GM19463 (cell line): ENCODE data around the gene ACOT6.
"Not testable (repeated sequence)": the region's sequence is repeated elsewhere in the genome, so short reads cannot be mapped to it uniquely, and the experiment has no call there.

Experiments used
- ATAC-seq: cut with Tn5 transposase; IDR thresholded peaks from one replicate; pipeline ENCODE4 v1.9.1; 2021; ENCODE audit warnings: mild to moderate bottlenecking, moderate library complexity; ENCODE audit not compliant: unreplicated experiment

ACOT6 gene

DNA sequence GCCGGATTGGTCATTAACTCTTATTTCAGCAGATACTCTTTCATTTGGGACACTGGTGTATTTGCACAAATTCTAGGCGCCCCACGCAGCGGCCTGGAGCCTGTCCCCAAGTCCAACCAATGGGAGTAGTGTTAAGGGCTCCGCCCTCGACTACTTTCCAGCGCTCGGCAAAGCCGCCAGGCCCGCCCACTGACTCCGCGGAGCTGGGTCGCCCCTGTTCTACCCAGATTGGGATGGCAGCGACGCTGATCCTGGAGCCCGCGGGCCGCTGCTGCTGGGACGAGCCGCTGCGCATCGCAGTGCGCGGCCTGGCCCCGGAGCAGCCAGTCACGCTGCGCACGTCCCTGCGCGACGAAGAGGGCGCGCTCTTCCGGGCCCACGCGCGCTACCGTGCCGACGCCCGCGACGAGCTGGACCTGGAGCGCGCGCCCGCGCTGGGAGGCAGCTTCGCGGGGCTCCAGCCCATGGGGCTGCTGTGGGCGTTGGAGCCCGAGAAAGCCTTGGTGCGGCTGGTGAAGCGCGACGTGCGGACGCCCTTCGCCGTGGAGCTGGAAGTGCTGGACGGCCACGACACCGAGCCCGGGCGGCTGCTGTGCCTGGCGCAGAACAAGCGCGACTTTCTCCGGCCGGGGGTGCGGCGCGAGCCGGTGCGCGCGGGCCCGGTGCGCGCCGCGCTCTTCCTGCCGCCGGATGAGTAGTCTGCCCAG is at the start of gene ACOT6:
Gene ACOT6, plus strand, starts transcription at position 179 of the 707 bp plus-strand sequence. Its CDS starts 55 bp downstream, at position 234.
- peak; percentile 82 for ATAC-seq

GRCh38 chr14:73562696-73563095 is 49.6 kb upstream of the ACOT6 start:
- not testable (repeated sequence) for ATAC-seq

DNA sequence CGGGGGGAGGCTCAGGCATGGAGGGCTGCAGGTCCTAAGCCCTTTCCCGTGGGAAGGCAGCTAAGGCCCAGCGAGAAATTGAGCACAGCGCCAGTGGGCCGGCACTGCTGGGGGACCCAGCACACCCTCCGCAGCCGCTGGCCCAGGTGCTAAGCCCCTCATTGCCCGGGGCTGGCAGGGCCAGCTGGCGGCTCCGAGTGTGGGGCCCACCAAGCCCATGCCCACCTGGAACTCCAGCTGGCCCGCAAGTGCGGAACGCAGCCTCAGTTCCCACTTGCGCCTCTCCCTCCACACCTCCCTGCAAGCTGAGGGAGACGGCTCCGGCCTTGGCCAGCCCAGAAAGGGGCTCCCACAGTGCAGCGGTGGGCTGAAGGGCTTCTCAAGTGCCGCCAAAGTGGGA is 45.9 kb upstream of the ACOT6 start:
- not testable (repeated sequence) for ATAC-seq

DNA sequence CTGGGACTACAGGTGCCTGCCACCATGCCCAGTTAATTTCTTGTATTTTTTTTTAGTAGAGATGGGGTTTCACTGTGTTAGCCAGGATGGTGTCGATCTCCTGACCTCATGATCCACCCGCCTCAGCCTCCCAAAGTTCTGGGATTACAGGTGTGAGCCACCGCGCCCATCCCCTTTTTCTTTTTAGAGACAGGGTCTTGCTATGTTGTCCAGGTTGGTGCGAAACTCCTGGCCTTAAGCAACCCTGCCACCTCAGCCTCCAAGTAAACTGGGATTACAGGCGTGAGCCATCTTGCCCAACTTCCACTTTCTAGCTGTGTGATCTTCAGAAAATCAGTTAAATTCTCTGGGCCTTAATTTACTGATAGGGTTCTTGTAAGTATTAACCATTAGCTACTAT is 45.4 kb upstream of the ACOT6 start:
- ATAC-seq: not testable (repeated sequence)

DNA sequence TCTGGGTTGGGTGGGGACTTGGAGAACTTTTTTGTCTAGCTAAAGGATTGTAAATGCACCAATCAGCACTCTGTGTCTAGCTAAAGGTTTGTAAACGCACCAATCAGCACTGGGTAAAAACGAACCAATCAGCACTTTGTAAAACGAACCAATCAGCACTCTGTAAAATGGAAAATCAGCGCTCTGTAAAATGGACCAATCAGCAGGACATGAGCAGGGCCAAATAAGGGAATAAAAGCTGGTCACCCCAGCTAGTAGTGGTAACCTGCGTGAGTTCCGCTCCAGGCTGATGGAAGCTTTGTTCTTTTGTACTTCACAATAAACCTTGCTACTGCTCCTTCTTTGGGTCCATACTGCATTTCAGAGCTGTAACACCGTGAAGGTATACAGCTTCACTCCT is 45.0 kb upstream of the ACOT6 start:
- no peak for ATAC-seq

GRCh38 chr14:73567951-73568885 is 44.1 kb upstream of the ACOT6 start:
- no peak for ATAC-seq

DNA sequence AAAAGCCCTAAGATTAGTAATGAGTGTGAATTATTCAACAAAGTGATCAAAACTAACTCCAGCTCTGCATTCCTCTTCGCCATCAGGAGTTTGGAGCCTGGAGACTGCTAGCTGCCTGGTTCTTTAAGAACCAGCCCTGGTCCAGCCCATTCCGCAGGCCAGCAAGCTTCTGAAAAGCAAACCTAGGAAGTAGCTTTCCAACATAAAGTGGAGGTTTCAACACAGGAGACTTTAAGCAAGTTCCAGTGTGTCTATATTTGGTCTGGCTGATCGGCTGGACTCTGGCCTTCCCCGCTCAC is 43.5 kb upstream of the ACOT6 start:
- not testable (repeated sequence) for ATAC-seq

DNA sequence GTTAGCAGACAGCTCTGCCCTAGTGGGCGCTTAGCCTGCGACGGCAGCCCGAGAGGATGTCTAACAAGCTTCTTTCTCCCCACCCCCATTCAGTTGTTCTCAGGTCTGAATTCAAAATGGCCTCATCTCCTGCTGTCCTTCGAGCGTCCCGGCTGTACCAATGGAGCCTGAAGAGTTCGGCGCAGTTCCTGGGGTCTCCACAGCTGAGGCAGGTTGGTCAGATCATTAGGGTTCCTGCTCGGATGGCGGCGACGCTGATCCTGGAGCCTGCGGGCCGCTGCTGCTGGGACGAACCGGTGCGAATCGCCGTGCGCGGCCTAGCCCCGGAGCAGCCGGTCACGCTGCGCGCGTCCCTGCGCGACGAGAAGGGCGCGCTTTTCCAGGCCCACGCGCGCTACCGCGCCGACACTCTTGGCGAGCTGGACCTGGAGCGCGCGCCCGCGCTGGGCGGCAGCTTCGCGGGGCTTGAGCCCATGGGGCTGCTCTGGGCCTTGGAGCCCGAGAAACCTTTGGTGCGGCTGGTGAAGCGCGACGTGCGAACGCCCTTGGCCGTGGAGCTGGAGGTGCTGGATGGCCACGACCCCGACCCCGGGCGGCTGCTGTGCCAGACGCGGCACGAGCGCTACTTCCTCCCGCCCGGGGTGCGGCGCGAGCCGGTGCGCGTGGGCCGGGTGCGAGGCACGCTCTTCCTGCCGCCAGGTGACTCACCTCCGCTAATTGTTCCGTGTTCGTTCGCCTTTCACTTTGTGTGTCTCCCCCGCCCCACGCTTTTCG is 42.9 kb upstream of the ACOT6 start, which contains the start of gene ACOT2:
Gene ACOT2, plus strand, starts transcription at position 29 of the 774 bp plus-strand sequence. Its CDS starts 28 bp downstream, at position 57.
- ATAC-seq: peak; percentile 63

GRCh38 chr14:73570913-73571312 is 41.4 kb upstream of the ACOT6 start:
- not testable (repeated sequence) for ATAC-seq

- ATAC-seq: not testable (repeated sequence)
Observed at GRCh38 chr14:73573034-73573433, 39.3 kb upstream of the ACOT6 start.

DNA sequence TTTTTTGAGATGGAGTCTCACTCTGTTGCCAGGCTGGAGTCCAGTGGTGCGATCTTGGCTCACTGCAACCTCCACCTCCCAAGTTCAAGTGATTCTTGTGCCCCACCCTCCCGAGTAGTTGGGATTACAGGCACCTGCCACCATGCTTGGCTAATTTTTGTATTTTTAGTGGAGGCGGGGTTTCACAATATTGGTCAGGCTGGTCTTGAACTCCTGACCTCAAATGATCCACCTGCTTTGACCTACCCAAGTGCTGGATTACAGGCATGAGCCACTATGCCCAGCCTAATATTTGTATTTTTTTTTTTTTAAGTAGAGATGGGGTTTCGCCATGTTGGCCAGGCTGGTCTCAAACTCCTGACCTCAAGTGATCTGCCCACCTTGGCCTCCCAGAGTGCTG is 38.6 kb upstream of the ACOT6 start:
- not testable (repeated sequence) for ATAC-seq

DNA sequence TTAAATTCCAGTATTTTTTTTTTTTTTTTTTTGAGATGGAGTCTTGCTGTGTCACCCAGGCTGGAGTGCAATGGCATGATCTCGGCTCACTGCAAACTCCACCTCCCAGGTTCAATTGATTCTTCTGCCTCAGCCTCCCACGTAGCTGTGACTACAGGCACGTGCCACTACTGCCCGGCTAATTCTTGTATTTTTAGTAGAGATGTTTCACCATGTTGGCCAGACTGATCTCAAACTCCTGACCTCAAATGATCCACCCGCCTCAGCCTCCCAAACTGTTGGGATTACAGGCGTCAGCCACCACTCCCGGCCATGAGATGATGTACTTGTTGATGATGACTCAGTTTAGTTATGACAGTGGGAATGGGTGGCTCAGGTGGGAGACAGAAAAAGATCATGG is 38.1 kb upstream of the ACOT6 start:
- not testable (repeated sequence) for ATAC-seq

DNA sequence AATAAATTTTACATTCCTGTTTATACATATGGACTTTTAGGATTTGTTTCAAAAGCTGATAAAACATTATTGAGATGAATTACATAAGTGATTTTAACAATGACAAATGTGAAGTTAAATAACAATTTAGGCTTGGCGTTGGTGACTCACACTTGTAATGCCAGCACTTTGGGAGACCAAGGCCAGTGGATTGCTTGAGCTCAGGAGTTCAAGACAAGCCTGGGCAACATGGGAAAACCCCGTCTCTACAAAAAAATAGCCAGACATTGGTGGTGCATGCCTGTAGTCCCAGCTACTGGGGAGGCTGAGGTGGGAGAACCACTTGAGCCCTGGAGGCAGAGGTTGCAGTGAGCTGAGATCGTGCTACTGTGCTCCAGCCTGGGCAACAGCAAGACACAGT is 35.9 kb upstream of the ACOT6 start:
- no peak for ATAC-seq

GRCh38 chr14:73577214-73577613 is 35.1 kb upstream of the ACOT6 start:
- ATAC-seq: not testable (repeated sequence)

DNA sequence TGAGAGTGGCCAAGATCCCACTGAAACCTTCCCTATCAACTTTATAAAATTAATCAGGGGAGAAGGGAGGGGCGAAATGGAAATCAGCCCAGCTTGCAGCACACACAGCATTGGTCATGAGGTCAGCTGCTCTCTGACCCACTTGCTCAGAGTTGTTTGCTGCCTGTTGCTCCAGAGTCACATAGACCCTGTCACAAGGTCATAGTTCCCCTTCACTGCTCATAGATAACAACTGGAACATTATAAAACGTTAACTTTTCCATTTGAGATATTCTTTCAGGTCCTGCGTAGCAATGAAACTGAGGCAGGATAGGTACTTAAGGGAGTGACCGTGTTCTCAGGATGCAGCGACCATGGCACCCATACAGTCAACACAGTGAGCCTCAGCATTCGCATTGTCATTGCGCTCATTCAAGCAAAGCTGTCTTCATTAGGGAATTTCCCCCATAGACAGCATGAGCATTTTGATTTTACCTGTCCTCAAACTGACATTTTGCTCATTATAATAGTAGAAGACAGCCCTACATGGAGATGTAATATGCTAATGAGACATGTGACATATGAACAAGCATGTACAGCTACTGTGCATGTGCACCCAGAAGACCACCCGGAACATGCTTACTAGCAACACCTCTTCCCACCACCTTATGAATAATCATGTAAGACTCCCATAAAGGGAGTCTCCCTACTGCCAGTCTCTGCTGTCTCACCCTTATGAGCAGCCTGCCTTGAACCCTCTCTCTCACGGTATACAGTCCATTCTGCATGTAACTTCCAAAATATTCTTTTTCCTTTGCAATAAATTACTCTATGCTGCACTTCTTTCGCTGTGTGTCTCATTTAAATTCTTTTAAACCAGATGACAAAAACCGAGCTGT is 30.0 kb upstream of the ACOT6 start:
- ATAC-seq: not testable (repeated sequence)

GRCh38 chr14:73588695-73589094 is 23.6 kb upstream of the ACOT6 start:
- no peak for ATAC-seq

DNA sequence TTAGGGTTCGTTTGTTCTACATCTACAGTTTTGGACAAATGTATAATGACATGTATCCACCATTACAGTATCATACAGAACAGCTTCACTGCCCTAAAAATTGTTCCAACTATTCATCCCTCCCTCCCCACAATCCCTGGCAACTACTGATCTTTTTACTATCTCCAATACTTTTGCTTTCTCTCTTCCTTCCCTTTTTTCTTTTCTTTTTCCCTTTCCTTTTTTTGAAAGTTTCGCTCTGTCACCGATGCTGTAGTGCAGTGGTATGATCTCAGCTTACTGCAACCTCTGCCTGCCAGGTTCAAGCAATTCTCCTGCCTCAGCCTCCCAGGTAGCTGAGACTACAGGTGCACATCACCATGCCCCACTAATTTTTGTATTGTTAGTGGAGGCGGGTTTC is 23.2 kb upstream of the ACOT6 start:
- ATAC-seq: no peak

DNA sequence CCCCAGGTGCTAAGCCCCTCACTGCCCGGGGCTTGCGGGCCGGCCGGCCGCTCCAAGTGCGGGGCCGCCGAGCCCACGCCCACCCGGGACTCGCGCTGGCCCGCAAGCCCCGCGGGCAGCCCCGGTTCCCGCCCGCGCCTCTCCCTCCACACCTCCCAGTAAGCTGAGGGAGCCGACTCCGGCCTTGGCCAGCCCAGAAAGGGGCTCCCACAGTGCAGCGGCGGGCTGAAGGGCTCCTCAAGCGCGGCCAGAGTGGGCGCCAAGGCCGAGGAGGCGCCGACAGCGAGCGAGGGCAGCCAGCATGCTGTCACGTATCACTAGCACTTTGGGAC is 21.7 kb upstream of the ACOT6 start:
- ATAC-seq: not testable (repeated sequence)

- peak; percentile 74 for ATAC-seq
Observed at GRCh38 chr14:73591690-73592449, 20.4 kb upstream of the ACOT6 start, which contains the start of gene ACOT4. ACOT4 (plus strand) TSS chr14:73591873; CDS start chr14:73591960, 87 bp downstream.
